ENCODE results near the gene ANKRD40CL.

ANKRD40CL gene

GRCh38 chr17:50778471-50778870 is 11.2 kb upstream of the ANKRD40CL start:
- TF ChIP-seq CTCF (IDR thresholded peaks at IDR 0.05; ENCODE audit: control extremely low read depth, extremely low read depth, low read depth, missing control alignments) = no peak
- POLR2A ChIA-PET = no interaction called here
- CTCF ChIA-PET = interaction anchor here (1.0 to 10.7 kb wide), 4 partner anchors 12 to 67 kb away, joined by 3 to 301 read pairs (median 4); no protein-coding TSS in a partner anchor
- no peak for DNase-seq (ENCODE audit: extremely low spot score)

GRCh38 chr17:50775926-50776325 is 8.6 kb upstream of the ANKRD40CL start:
- TF ChIP-seq CTCF (IDR thresholded peaks at IDR 0.05; ENCODE audit: control extremely low read depth, extremely low read depth, low read depth, missing control alignments) = no peak
- DNase-seq (ENCODE audit: extremely low spot score) = no peak
- CTCF ChIA-PET = interaction anchor here (0.9 to 2.3 kb wide), 4 partner anchors 9 to 74 kb away, joined by 3 to 11 read pairs (median 4); no protein-coding TSS in a partner anchor
- POLR2A ChIA-PET = no interaction called here

DNA sequence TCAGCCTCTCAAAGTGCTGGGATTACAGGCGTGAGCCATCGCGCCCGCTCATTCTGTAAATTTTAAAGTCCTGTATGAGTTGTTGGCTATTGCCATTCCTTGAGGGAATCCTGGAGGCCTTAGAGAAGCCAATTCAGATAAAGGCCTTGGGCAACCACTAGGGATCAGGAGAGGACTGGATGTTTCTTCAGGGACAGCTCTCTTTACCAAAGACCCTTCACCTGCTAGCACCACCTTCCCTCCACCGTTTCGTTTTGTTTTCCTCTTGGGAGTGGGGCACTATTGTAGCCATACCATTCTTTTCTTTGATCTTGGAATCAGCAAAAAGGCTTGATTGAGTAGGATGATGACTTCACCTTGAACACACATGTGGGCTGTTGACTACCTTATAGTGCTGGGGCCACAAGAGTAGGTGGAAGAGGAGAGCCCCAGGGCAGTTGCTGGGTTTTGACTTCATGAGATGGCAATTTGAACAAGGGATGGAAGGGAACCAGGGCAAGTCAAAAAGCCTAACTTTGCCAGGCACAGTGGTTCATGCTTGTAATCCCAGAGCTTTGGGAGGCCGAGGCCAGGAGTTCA is 7.0 kb upstream of the ANKRD40CL start:
- DNase-seq (ENCODE audit: extremely low spot score) = no peak
- no peak for TF ChIP-seq CTCF (IDR thresholded peaks at IDR 0.05; ENCODE audit: control extremely low read depth, extremely low read depth, low read depth, missing control alignments)
- POLR2A ChIA-PET = no interaction called here
- CTCF ChIA-PET = interaction anchor here (3.0 kb wide), 1 partner anchor 9 kb away, joined by 18 read pairs; no protein-coding TSS in a partner anchor

- DNase-seq (ENCODE audit: extremely low spot score) = peak; percentile 32
- TF ChIP-seq CTCF (IDR thresholded peaks at IDR 0.05; ENCODE audit: control extremely low read depth, extremely low read depth, low read depth, missing control alignments) = no peak
- POLR2A ChIA-PET = no interaction called here
- CTCF ChIA-PET = interaction anchor here (1.4 to 3.0 kb wide), 2 partner anchors 9 to 11 kb away, joined by 3 to 18 read pairs; no protein-coding TSS in a partner anchor
Observed at GRCh38 chr17:50771991-50772785, 4.9 kb upstream of the ANKRD40CL start.

GRCh38 chr17:50770346-50770745 is 3.0 kb upstream of the ANKRD40CL start:
- ChIA-PET CTCF (interaction anchor here (2.7 kb wide), 1 partner anchor 13 kb away, joined by 8 read pairs; no protein-coding TSS in a partner anchor), POLR2A (no interaction called here)
- DNase-seq (ENCODE audit: extremely low spot score) = no peak
- TF ChIP-seq CTCF (IDR thresholded peaks at IDR 0.05; ENCODE audit: control extremely low read depth, extremely low read depth, low read depth, missing control alignments) = no peak

DNA sequence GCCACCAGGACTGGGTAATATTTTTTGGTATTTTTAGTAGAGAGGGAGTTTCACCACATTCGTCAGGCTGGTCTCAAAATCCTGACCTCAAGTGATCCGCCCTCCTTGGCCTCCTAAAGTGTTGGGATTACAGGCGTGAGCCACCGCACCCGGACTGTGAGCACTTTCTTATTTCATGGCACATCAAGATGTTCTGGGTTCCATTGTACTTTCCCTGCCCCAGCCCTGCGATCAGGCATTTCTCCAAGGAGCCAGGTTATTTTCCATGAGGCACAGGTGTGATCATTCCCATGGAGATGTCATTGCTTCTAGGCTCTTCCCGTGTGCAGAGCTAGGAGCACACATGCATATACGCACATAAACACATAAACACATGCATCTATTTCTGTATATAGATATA is 2.6 kb upstream of the ANKRD40CL start:
- no peak for DNase-seq (ENCODE audit: extremely low spot score)
- TF ChIP-seq CTCF (IDR thresholded peaks at IDR 0.05; ENCODE audit: control extremely low read depth, extremely low read depth, low read depth, missing control alignments) = no peak
- POLR2A ChIA-PET = no interaction called here
- CTCF ChIA-PET = interaction anchor here (1.3 to 2.7 kb wide), 2 partner anchors 13 to 72 kb away, joined by 6 to 8 read pairs; no protein-coding TSS in a partner anchor
